NCI-H1436 (cell line): Measurements from ENCODE around the gene TTLL7.
"Not testable (repeated sequence)": the region's sequence is repeated elsewhere in the genome, so short reads cannot be mapped to it uniquely, and the experiment has no call there.

Experiments
- DNase-seq: peaks from one replicate; lab custom pipeline; 2025; lab: John Stamatoyannopoulos, UW

Gene TTLL7

GRCh38 chr1:83931658-83932253 lies 67.2 kb downstream of the TTLL7 start:
- DNase-seq = peak; percentile 40

GRCh38 chr1:83929184-83929583 lies 69.7 kb downstream of the TTLL7 start:
- no peak for DNase-seq

GRCh38 chr1:83928396-83928795 lies 70.5 kb downstream of the TTLL7 start:
- no peak for DNase-seq

- no peak for DNase-seq
These were observed 71.2 kb downstream of the TTLL7 start for GRCh38 chr1:83927701-83928100.

GRCh38 chr1:83927061-83927460 lies 71.9 kb downstream of the TTLL7 start:
- DNase-seq = no peak

- no peak for DNase-seq
These were observed 75.4 kb downstream of the TTLL7 start for GRCh38 chr1:83923553-83923952.

- DNase-seq = no peak
These were observed 76.5 kb downstream of the TTLL7 start for GRCh38 chr1:83922431-83922830.

GRCh38 chr1:83920320-83920719 lies 78.6 kb downstream of the TTLL7 start:
- DNase-seq = no peak

GRCh38 chr1:83919872-83920271 lies 79.1 kb downstream of the TTLL7 start:
- DNase-seq = no peak

GRCh38 chr1:83918688-83919285 lies 80.1 kb downstream of the TTLL7 start:
- no peak for DNase-seq

- DNase-seq = no peak
These were observed 81.0 kb downstream of the TTLL7 start for GRCh38 chr1:83917959-83918358.

GRCh38 chr1:83916094-83916493 lies 82.8 kb downstream of the TTLL7 start:
- not testable (repeated sequence) for DNase-seq

GRCh38 chr1:83912876-83913275 lies 86.1 kb downstream of the TTLL7 start:
- no peak for DNase-seq

- DNase-seq = no peak
These were observed 88.5 kb downstream of the TTLL7 start for GRCh38 chr1:83910461-83910860.

- DNase-seq = no peak
These were observed 89.2 kb downstream of the TTLL7 start for GRCh38 chr1:83909687-83910086.

- no peak for DNase-seq
These were observed 93.5 kb downstream of the TTLL7 start for GRCh38 chr1:83905315-83905907.

- no peak for DNase-seq
These were observed 97.3 kb downstream of the TTLL7 start for GRCh38 chr1:83901547-83902155.

GRCh38 chr1:83900524-83900923 lies 98.4 kb downstream of the TTLL7 start:
- DNase-seq = no peak

GRCh38 chr1:83897516-83897915 lies 101.4 kb downstream of the TTLL7 start:
- DNase-seq = no peak

- DNase-seq = no peak
These were observed 102.6 kb downstream of the TTLL7 start for GRCh38 chr1:83896299-83896698.

GRCh38 chr1:83889707-83890106 lies 109.2 kb downstream of the TTLL7 start:
- no peak for DNase-seq

- no peak for DNase-seq
These were observed 111.4 kb downstream of the TTLL7 start for GRCh38 chr1:83887483-83887882.

- DNase-seq = no peak
These were observed 115.0 kb downstream of the TTLL7 start for GRCh38 chr1:83883979-83884378.
